ENCODE measurements around the gene HLA-DPB1.

The HLA-DPB1 gene

DNA sequence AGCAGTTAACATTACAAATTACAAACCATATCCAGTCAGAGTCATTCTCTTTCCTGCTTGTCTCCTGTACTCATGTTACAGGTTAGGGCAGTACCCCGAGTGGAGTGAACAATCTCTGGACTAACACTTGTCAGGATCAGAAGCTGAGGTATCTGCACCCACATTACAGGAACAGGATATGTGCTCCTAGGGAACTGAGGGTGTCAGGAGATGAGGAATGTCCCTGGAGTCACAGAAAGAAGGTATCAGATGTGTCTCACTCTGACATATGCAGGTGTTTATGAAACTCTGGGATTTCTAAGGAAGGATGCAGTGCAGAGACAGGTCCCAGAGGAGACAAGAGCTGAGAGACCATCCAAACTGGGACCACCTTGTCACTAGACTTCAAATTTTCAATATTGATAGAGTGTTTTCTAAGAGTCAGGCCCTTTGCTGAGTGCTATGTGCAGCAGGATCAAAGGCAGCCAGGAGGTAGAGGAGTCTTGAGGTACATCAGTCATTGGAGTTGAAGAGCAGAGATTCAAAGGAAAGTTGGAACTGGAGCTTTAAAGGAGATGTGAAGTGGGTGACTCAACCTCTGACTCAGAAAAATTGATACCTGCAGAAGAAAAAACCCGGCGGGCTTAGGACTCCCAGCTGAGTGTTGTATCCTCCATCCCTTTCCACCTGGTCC is 12.6 kb downstream of the HLA-DPB1 start:
- Histone ChIP-seq H3K79me2 (ENCODE audit: control insufficient read depth, insufficient read depth, low read length, poor library complexity) (no peaks in the 10 kb centered on the region), H3K9me3 (ENCODE audit: insufficient read depth, low read depth, low read length) (no peaks in the 10 kb centered on the region), H3K36me3 (ENCODE audit: control insufficient read depth in 1 of 2, insufficient read depth in 2 of 2, low read length in 2 of 2) (no peaks in the 10 kb centered on the region), H2BK12ac (ENCODE audit: low read length) (no peak overlapping the region), H3K27ac (ENCODE audit: low read depth, low read length) (no peak overlapping the region), H3K4me2 (ENCODE audit: low read length) (no peak overlapping the region), H3K18ac (ENCODE audit: low read length) (no peak overlapping the region), H2BK120ac (ENCODE audit: insufficient read depth, low read length, poor library complexity) (no peak overlapping the region), H4K91ac (ENCODE audit: low read depth, low read length) (no peak overlapping the region), H2BK5ac (ENCODE audit: low read depth, low read length, poor library complexity) (no peak overlapping the region), H2AK5ac (ENCODE audit: low read length) (no peak overlapping the region), H3K4ac (ENCODE audit: low read depth, low read length) (no peak overlapping the region), H4K12ac (ENCODE audit: low read depth, low read length) (no peak overlapping the region), H3K23ac (ENCODE audit: low read length) (no peak overlapping the region), H4K8ac (ENCODE audit: low read depth, low read length) (no peak overlapping the region), H3K14ac (ENCODE audit: low read length) (no peak overlapping the region), H2AFZ (ENCODE audit: insufficient read depth, low read length, poor library complexity) (no peak overlapping the region), H3K4me3 (ENCODE audit: low read depth, low read length) (no peak overlapping the region), H3K27me3 (ENCODE audit: insufficient read depth, low read length) (no peaks in the 10 kb centered on the region), H3K79me1 (ENCODE audit: low read length) (no peaks in the 10 kb centered on the region), H3K4me1 (ENCODE audit: control insufficient read depth in 1 of 2, insufficient read depth in 2 of 2, low read length in 2 of 2) (no peaks in the 10 kb centered on the region), H3K9ac (ENCODE audit: low read length) (no peak overlapping the region)
- WGBS (ENCODE audit: extremely low coverage, insufficient coverage, insufficient read length): no CpG with 5 or more reads among the region's 3 CpGs
- DNase-seq: no peak

- DNase-seq: no peak
- no peaks in the 10 kb centered on the region for H3K79me1 ChIP-seq (ENCODE audit: low read length)
- WGBS (ENCODE audit: extremely low coverage, insufficient coverage, insufficient read length): no CpG with 5 or more reads among the region's 6 CpGs
- no peak overlapping the region for H2BK5ac ChIP-seq (ENCODE audit: low read depth, low read length, poor library complexity)
- no peaks in the 10 kb centered on the region for H3K27me3 ChIP-seq (ENCODE audit: insufficient read depth, low read length)
- H3K9ac ChIP-seq (ENCODE audit: low read length): no peak overlapping the region
- no peak overlapping the region for H3K27ac ChIP-seq (ENCODE audit: low read depth, low read length)
- no peak overlapping the region for H3K4ac ChIP-seq (ENCODE audit: low read depth, low read length)
- H3K79me2 ChIP-seq (ENCODE audit: control insufficient read depth, insufficient read depth, low read length, poor library complexity): no peaks in the 10 kb centered on the region
- no peaks in the 10 kb centered on the region for H3K36me3 ChIP-seq (ENCODE audit: control insufficient read depth in 1 of 2, insufficient read depth in 2 of 2, low read length in 2 of 2)
- no peak overlapping the region for H2AFZ ChIP-seq (ENCODE audit: insufficient read depth, low read length, poor library complexity)
- no peaks in the 10 kb centered on the region for H3K9me3 ChIP-seq (ENCODE audit: insufficient read depth, low read depth, low read length)
- no peak overlapping the region for H3K23ac ChIP-seq (ENCODE audit: low read length)
- no peak overlapping the region for H4K8ac ChIP-seq (ENCODE audit: low read depth, low read length)
- H2AK5ac ChIP-seq (ENCODE audit: low read length): no peak overlapping the region
- no peak overlapping the region for H2BK12ac ChIP-seq (ENCODE audit: low read length)
- no peaks in the 10 kb centered on the region for H3K4me1 ChIP-seq (ENCODE audit: control insufficient read depth in 1 of 2, insufficient read depth in 2 of 2, low read length in 2 of 2)
- no peak overlapping the region for H4K12ac ChIP-seq (ENCODE audit: low read depth, low read length)
- no peak overlapping the region for H3K4me2 ChIP-seq (ENCODE audit: low read length)
- no peak overlapping the region for H3K18ac ChIP-seq (ENCODE audit: low read length)
- no peak overlapping the region for H2BK120ac ChIP-seq (ENCODE audit: insufficient read depth, low read length, poor library complexity)
- no peak overlapping the region for H3K14ac ChIP-seq (ENCODE audit: low read length)
- no peak overlapping the region for H3K4me3 ChIP-seq (ENCODE audit: low read depth, low read length)
- no peak overlapping the region for H4K91ac ChIP-seq (ENCODE audit: low read depth, low read length)
These were observed 13.3 kb downstream of the HLA-DPB1 start for GRCh38 chr6:33088931-33089620.

DNA sequence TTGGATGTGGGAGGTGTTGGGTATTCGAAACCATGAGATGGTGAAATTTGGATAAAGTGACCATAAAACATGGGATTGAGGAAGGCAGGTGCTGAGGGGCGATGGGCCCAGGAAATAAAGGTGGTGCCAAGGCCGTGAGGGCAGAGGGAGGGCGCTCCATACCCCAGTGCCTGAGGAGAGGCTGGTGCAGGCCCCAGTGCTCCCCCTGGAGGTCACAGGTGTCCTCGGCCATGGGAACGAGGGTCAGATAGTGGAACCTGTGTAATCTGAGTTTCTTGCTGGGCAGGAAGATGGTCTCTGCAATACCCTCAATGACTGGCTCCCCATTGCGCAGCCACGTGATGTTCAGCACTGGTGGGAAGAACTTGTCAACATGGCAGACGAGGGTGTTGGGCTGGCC is 16.2 kb downstream of the HLA-DPB1 start:
- peak in 1 of 2 donors; percentile 8 for DNase-seq
- no peak overlapping the region for H4K12ac ChIP-seq (ENCODE audit: low read depth, low read length)

GRCh38 chr6:33092385-33092784 is 16.6 kb downstream of the HLA-DPB1 start:
- Histone ChIP-seq H3K4ac (ENCODE audit: low read depth, low read length) (no peak overlapping the region), H3K23ac (ENCODE audit: low read length) (no peak overlapping the region), H3K9me3 (ENCODE audit: insufficient read depth, low read depth, low read length) (no peaks in the 10 kb centered on the region), H2AFZ (ENCODE audit: insufficient read depth, low read length, poor library complexity) (no peak overlapping the region), H3K79me2 (ENCODE audit: control insufficient read depth, insufficient read depth, low read length, poor library complexity) (no peaks in the 10 kb centered on the region), H3K79me1 (ENCODE audit: low read length) (no peaks in the 10 kb centered on the region), H4K8ac (ENCODE audit: low read depth, low read length) (no peak overlapping the region), H2BK5ac (ENCODE audit: low read depth, low read length, poor library complexity) (no peak overlapping the region), H3K4me3 (ENCODE audit: low read depth, low read length) (no peak overlapping the region), H4K91ac (ENCODE audit: low read depth, low read length) (no peak overlapping the region), H2BK120ac (ENCODE audit: insufficient read depth, low read length, poor library complexity) (no peak overlapping the region), H4K12ac (ENCODE audit: low read depth, low read length) (no peak overlapping the region), H3K14ac (ENCODE audit: low read length) (no peak overlapping the region), H3K4me2 (ENCODE audit: low read length) (no peak overlapping the region), H2BK12ac (ENCODE audit: low read length) (no peak overlapping the region), H2AK5ac (ENCODE audit: low read length) (no peak overlapping the region), H3K4me1 (ENCODE audit: control insufficient read depth in 1 of 2, insufficient read depth in 2 of 2, low read length in 2 of 2) (no peaks in the 10 kb centered on the region), H3K27me3 (ENCODE audit: insufficient read depth, low read length) (no peaks in the 10 kb centered on the region), H3K9ac (ENCODE audit: low read length) (no peak overlapping the region), H3K18ac (ENCODE audit: low read length) (no peak overlapping the region), H3K27ac (ENCODE audit: low read depth, low read length) (no peak overlapping the region), H3K36me3 (ENCODE audit: control insufficient read depth in 1 of 2, insufficient read depth in 2 of 2, low read length in 2 of 2) (no peaks in the 10 kb centered on the region)
- no CpG with 5 or more reads among the region's 3 CpGs for WGBS (ENCODE audit: extremely low coverage, insufficient coverage, insufficient read length)
- DNase-seq: no peak

More for the DNA sequence above, 16.2 kb downstream of the HLA-DPB1 start:
- H3K27ac ChIP-seq (ENCODE audit: low read depth, low read length): no peak overlapping the region
- no peak overlapping the region for H4K8ac ChIP-seq (ENCODE audit: low read depth, low read length)
- H3K9me3 ChIP-seq (ENCODE audit: insufficient read depth, low read depth, low read length): no peaks in the 10 kb centered on the region
- H3K23ac ChIP-seq (ENCODE audit: low read length): no peak overlapping the region
- H3K4me3 ChIP-seq (ENCODE audit: low read depth, low read length): no peak overlapping the region
- H3K9ac ChIP-seq (ENCODE audit: low read length): no peak overlapping the region
- no peak overlapping the region for H2AK5ac ChIP-seq (ENCODE audit: low read length)
- H3K27me3 ChIP-seq (ENCODE audit: insufficient read depth, low read length): no peaks in the 10 kb centered on the region
- H3K36me3 ChIP-seq (ENCODE audit: control insufficient read depth in 1 of 2, insufficient read depth in 2 of 2, low read length in 2 of 2): no peaks in the 10 kb centered on the region
- WGBS (ENCODE audit: extremely low coverage, insufficient coverage, insufficient read length): no CpG with 5 or more reads among the region's 9 CpGs
- no peak overlapping the region for H3K4me2 ChIP-seq (ENCODE audit: low read length)
- no peak overlapping the region for H3K14ac ChIP-seq (ENCODE audit: low read length)
- H3K79me2 ChIP-seq (ENCODE audit: control insufficient read depth, insufficient read depth, low read length, poor library complexity): no peaks in the 10 kb centered on the region
- no peak overlapping the region for H2BK12ac ChIP-seq (ENCODE audit: low read length)
- H3K18ac ChIP-seq (ENCODE audit: low read length): no peak overlapping the region
- H2BK5ac ChIP-seq (ENCODE audit: low read depth, low read length, poor library complexity): no peak overlapping the region
- H3K4me1 ChIP-seq (ENCODE audit: control insufficient read depth in 1 of 2, insufficient read depth in 2 of 2, low read length in 2 of 2): no peaks in the 10 kb centered on the region
- H2AFZ ChIP-seq (ENCODE audit: insufficient read depth, low read length, poor library complexity): no peak overlapping the region
- H3K79me1 ChIP-seq (ENCODE audit: low read length): no peaks in the 10 kb centered on the region
- no peak overlapping the region for H4K91ac ChIP-seq (ENCODE audit: low read depth, low read length)
- no peak overlapping the region for H3K4ac ChIP-seq (ENCODE audit: low read depth, low read length)
- no peak overlapping the region for H2BK120ac ChIP-seq (ENCODE audit: insufficient read depth, low read length, poor library complexity)
